DMS79 treated with DMSO at 0.1 percent for 48 hours (cell line): Measurements from ENCODE around the gene KLHDC7A.

Experiments used
- DNase-seq: peaks from one replicate; lab custom pipeline; 2025; lab: John Stamatoyannopoulos, UW

Gene KLHDC7A

DNA sequence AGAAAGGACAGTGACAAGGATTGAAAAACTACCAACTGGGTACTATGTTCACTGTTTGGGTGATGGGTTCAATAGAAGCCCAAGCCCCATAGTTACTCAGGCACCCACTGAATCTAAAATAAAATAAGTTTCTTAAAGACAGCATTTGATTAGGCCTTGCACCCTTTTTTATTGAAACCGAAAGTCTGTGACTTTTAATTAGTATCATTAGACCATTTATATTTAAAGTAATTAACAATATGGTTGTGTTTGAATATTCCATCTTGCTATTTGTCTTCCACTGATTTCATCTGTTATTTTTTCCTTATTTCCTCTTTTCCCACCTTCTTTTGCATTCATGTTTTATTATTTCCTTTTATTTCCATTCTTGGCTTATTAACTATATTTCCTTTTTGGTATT lies 27.4 kb downstream of the KLHDC7A start:
- DNase-seq, result no peak

DNA sequence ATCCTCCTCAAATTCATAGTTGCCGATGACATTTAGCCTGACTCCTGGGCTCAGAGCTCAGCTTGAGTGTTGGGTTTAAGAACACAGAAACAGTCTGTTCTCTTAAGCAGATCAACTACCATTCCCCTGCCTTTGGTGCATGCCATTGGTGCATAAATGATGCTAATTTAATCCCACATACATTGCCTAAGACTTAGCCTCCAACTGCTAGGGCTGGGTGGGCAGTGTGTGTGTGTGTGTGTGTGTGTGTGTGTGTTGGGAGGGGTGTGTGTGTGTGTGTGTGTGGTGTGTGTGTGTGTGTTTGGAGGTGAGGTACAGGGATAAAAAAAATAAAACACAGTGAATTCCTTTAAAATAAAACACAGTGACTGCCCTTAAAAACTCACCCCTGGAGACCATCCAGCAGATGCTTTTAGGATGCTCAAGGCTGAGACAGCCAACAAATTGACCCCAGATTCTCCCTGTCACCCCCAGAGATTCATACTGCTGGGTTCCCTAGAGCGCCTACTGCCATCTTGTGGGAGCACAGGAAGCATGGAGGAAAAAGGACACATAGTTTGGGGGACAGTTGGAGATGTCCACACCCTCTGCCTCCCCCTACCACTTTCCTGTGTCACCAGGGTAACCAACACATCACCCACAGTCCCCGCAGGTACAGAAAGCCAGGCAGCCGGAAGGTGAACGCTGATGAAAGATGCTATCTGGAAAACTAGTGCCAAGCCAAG lies 30.6 kb downstream of the KLHDC7A start:
- no peak for DNase-seq

DNA sequence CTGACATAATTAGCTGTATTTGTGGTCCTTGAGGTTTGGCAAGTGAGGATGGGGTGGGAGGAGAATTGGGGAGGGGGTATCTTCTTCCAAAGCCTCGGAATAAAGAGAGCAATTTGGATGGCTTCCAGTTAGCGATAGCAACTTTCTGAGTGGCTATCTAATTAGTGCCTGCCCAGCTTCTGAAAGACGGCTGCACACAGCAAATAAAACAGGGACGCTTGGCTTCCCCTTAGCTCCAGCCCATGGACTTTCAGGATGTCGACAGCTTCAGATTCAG lies 31.1 kb downstream of the KLHDC7A start:
- DNase-seq, result peak; percentile 96

DNA sequence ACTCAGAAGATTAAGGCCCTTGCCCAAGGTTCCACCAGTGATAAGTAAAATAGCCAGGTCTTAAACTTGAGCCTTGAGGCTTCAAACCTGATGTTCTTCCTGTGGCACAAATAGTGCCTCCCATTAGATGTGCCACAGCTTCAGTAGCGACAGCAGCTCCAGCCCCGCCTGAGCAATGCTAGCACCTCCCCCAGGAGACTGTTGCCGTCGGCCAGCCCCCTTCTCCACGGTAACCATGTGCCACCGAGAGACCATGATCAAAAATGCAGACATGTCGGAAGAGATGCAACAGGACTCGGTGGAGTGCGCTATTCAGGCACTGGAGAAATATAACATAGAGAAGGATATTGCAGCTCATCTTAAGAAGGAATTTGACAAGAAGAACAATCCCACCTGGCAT lies 32.2 kb downstream of the KLHDC7A start:
- DNase-seq, result no peak

- DNase-seq, result no peak
These were observed 33.3 kb downstream of the KLHDC7A start for GRCh38 chr1:18513995-18514394.

DNA sequence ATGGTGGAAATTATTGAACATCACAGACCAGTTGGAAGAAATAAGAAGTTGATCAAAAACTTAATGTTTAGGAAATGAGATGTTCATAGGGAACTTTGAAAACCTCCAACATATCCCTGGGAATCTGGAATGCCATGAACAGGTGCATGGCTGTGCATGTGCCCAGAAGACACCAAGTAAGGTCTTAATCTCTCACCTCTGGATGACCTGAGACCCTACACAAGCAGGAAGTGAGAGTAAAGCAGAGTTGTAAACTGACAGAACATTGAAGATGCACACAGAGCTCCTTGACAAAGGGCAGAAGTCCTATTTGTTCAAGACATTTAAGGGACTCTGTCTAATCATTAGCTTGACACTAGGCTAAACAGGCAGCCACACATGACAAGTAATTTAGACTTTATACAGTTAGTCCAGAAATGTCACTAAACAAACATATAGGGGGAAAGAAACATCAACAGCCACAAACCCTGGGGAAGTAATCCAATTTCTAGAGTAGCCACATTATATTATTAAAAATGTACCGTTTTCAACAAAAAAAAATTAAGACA lies 34.5 kb downstream of the KLHDC7A start:
- no peak for DNase-seq

GRCh38 chr1:18516473-18516872 lies 35.7 kb downstream of the KLHDC7A start:
- peak; percentile 12 for DNase-seq

DNA sequence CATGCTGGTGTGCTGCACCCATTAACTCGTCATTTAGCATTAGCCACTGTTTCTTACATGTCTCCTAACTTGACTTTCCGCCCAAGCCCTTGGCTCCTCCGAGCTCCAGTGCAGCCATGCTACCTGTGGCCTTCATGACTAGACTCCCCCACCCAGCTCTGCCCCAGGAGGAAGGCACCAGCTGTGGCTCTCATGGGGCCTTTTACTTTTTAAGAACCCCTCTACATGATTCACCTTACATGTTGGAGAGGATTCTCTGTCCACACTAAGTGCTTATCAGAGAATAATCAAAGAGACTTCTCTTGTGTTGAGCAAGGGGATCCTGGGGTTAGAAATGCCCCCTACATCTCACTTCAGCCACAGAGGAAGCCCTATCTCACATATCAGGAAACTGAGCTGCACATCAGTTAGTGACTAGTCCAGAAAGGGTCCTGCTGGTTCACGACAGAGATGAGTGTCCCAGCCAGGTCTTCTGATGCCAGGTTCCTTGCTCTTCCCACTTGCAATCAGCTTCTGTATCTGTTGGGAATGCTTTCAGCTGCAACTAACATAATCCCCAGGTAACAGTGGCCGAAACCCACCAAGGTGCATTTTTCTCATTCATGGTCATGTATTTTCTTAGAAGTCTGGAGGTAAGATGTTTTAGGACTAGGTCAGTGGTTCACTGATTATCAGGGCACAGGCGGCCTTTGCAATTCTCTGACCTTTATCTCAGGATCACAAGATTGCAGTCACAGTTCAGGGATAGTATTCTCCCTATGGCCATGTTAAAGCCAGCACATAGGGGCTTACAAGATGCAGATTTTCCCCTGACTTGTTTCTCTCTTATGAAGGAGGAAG lies 45.9 kb downstream of the KLHDC7A start:
- DNase-seq, result no peak

DNA sequence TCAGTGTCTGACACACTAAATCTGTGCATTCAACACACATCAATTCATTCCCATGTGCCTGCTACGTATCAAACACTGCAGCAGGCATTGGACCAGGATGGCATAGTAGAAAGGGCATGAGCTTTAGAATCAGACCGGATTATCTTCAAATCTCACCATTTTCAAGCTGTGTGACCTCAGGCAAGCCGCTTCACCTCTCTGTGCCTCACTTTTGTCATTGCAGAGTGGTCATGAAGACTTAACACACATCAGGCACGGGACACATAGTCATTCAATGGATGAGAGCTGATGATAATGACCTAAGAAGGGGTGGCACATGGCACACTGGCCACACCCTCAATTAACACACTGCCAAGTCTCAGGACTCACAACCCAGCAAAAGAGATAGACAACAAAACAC lies 46.8 kb downstream of the KLHDC7A start:
- no peak for DNase-seq

DNA sequence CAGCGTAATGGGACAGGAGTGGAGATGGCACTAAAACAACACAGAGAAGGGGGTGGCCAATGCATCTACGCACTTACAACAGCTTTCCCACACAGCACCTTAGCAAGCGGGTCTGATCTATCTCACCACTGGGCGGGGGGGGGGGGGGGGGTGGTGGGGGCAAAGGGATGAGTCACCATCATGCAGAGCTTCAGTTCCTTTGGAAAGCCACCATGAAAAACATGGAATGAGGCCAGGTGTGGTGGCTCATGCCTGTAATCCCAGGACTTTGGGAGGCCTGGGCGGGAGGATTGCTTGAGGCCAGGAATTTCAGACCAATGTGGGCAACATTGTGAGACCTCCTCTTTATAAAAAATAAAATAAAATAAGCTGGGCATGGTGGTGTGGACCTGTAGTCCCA lies 47.2 kb downstream of the KLHDC7A start:
- no peak for DNase-seq

- DNase-seq, result no peak
These were observed 47.9 kb downstream of the KLHDC7A start for GRCh38 chr1:18528616-18529015.

DNA sequence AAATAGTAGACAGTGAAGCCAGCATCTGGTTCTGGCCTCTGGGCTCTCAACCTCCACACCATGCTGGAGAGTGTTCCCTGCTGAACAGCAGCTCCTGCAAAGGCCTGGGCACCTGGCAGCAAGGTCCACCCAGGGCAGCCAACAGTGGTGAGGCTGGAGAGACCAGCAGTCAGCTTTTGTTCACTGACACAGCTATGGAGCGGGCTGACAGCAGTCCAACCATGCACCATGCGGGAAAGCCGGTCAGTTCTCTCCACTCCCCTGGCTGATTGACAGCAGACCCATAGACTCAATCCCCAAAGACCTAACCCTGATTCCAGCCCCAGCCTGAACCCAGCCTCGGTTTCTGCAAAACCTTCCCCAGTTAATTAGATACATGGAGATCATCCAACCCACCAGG lies 49.0 kb downstream of the KLHDC7A start:
- no peak for DNase-seq

DNA sequence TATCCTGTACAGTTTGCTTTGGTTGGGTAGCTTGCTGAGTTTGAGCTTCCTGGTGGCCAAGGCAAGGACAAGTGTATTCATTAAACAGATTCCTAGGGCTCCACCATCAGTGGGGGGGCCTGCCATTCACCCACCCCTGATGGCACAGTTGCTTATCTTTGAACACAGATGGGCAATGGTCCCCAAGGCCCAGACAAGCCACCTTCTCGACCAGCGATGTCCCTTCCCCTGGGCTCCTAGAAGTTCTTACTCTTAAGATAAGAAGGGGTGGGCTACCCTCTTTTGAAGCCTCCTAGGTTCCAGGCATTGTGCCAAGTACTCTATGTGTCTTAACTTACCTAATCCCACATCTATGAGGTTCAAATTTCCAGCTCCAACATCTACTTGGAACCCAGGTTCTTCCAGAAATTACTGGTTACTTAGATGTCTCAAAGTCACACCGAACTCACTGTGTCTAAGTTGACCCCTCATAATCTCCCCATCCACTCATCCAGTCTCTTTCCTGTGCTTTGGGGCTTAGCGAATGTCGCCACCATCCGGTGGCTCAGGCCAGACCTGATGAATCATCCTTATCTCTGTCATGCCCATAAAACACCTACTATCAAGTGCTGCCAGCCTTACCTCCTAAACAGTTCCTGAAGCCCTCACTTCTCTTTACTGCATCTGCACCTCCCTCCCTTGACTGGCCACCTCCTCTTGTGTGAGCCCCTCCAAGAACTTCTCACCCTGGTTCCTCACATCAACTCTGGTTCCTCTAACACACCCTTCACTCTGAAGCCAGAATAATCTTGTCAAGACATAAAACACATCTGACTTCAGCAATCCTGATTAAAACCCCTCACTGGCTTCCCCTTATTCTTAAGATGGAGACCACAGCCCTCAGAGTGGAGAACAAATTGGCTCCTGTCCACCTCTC lies 50.1 kb downstream of the KLHDC7A start:
- DNase-seq, result no peak

GRCh38 chr1:18531503-18531845 lies 50.7 kb downstream of the KLHDC7A start:
- no peak for DNase-seq

- no peak for DNase-seq
These were observed 51.9 kb downstream of the KLHDC7A start for GRCh38 chr1:18532390-18533170.

- DNase-seq, result no peak
These were observed 52.5 kb downstream of the KLHDC7A start for GRCh38 chr1:18533259-18533658.

DNA sequence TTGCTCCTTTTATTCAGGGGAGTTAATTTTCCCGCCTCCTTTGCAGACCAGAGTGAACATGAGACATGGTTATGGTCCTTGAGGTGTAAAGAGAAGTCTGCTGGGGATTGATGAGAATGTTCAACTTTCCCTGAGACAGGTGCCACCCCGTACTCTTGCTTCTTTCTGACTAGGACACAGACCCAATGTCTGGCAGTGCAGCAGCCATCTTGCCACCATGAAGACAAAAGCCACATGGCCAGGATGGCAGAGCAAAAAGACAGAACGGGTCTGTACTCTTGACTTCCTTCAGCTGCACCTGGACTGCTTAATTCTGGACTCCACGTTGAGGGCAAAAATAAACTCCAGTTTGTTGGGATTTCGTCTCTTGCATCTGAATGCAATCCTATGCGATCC lies 54.1 kb downstream of the KLHDC7A start:
- DNase-seq, result no peak
